ENCODE results near the gene SBF1. TPM values are rescaled to one million over a fixed set of nuclear protein-coding genes. Genes with fewer than 3 reads are reported as not detected.

Gene SBF1
- total RNA-seq, 1 donor = 75.1 TPM

GRCh38 chr22:50452649-50453048 is 22.2 kb downstream of the SBF1 start:
- no peak for TF ChIP-seq CTCF (IDR thresholded peaks at IDR 0.05; ENCODE audit: insufficient read depth, low read depth, low read length)
- no peak overlapping the region for H3K4me3 ChIP-seq (ENCODE audit: low read depth, low read length)

GRCh38 chr22:50447576-50448551 is 27.0 kb downstream of the SBF1 start:
- no peak for DNase-seq (ENCODE audit: low read depth)
- no peak overlapping the region for H3K4me3 ChIP-seq (ENCODE audit: low read depth, low read length)
- no peak for TF ChIP-seq CTCF (IDR thresholded peaks at IDR 0.05; ENCODE audit: insufficient read depth, low read depth, low read length)

More at GRCh38 chr22:50452649-50453048, 22.2 kb downstream of the SBF1 start:
- peak; percentile 36 for DNase-seq (ENCODE audit: low read depth)

GRCh38 chr22:50446708-50447575 is 27.9 kb downstream of the SBF1 start:
- H3K4me3 ChIP-seq (ENCODE audit: low read depth, low read length) = no peak overlapping the region
- TF ChIP-seq CTCF (IDR thresholded peaks at IDR 0.05; ENCODE audit: insufficient read depth, low read depth, low read length) = no peak
- DNase-seq (ENCODE audit: low read depth) = no peak

- DNase-seq (ENCODE audit: low read depth) = no peak
- H3K4me3 ChIP-seq (ENCODE audit: low read depth, low read length) = no peak overlapping the region
- TF ChIP-seq CTCF (IDR thresholded peaks at IDR 0.05; ENCODE audit: insufficient read depth, low read depth, low read length) = no peak
These were observed 28.7 kb downstream of the SBF1 start for GRCh38 chr22:50445880-50446707.

GRCh38 chr22:50445071-50445879 is 29.6 kb downstream of the SBF1 start:
- DNase-seq (ENCODE audit: low read depth) = no peak
- TF ChIP-seq CTCF (IDR thresholded peaks at IDR 0.05; ENCODE audit: insufficient read depth, low read depth, low read length) = no peak
- H3K4me3 ChIP-seq (ENCODE audit: low read depth, low read length) = no peak overlapping the region
